Measurements from ENCODE around the gene BMPR1A. TPM values are rescaled to one million over a fixed set of nuclear protein-coding genes. Genes with fewer than 3 reads are reported as not detected.
A peak's percentile ranks its signal among the peaks of the same experiment; 100 is the strongest.

The BMPR1A gene
- total RNA-seq, 1 experiment from 2014 or later = 63.2 TPM

DNA sequence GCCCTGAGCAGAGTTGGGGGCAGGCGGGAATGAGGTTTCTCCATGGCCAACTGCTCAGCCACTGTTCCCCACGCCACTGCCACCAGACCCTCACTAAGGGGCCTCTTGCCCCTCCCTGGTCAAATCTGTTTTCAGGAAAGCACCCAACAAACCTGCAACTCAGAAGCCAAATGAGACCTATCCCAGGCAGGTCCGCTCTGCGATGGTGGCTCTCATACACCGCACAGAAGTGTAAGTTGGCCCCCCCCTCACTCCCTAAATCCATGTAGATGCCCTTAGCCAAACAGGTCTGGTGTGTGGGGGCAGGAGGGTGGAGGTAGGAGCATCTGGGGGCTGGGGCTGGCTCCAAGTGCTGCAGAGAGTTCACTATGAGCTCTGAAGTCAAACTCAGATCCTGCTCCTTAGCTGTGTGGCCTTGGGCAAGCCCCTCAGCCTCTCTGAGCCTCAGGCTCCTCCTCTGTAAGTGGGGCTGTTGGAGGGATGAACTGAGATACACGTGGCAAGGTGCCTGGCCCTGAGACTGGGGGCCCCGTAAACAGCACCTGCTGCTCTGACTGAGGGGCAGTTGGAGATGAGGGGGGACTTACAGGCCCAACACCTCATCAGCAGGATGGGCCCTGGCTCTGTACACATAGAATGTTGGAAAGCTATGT is 199.9 kb downstream of the BMPR1A start:
- Mint-ChIP-seq H3K36me3 (ENCODE audit: insufficient read depth, unreplicated experiment) (no peaks in the 10 kb centered on the region), H3K27ac (ENCODE audit: unreplicated experiment) (no peak overlapping the region), H3K27me3 (ENCODE audit: insufficient read depth, unreplicated experiment) (no peaks in the 10 kb centered on the region), H3K9me3 (ENCODE audit: unreplicated experiment) (peaks cover 13% of the 10 kb centered on the region), H3K4me1 (ENCODE audit: low read depth, unreplicated experiment) (no peaks in the 10 kb centered on the region), H3K4me3 (ENCODE audit: unreplicated experiment) (no peak overlapping the region)
- intact Hi-C loops (cut with micrococcal nuclease; ENCODE audit: unreplicated experiment) = no loop called here
- Histone ChIP-seq H3K4me1 (peaks cover 18% of the 10 kb centered on the region), H3K9me3 (peaks cover 17% of the 10 kb centered on the region), H3K4me3 (ENCODE audit: low read depth, low read length) (no peak overlapping the region), H3K36me3 (ENCODE audit: control insufficient read depth, insufficient read depth, low read length) (no peaks in the 10 kb centered on the region), H3K27me3 (replicated peaks; ENCODE audit: control insufficient read depth, insufficient read depth, low read length) (no peaks in the 10 kb centered on the region)
- no peak for DNase-seq
- TF ChIP-seq, protein P1, sequence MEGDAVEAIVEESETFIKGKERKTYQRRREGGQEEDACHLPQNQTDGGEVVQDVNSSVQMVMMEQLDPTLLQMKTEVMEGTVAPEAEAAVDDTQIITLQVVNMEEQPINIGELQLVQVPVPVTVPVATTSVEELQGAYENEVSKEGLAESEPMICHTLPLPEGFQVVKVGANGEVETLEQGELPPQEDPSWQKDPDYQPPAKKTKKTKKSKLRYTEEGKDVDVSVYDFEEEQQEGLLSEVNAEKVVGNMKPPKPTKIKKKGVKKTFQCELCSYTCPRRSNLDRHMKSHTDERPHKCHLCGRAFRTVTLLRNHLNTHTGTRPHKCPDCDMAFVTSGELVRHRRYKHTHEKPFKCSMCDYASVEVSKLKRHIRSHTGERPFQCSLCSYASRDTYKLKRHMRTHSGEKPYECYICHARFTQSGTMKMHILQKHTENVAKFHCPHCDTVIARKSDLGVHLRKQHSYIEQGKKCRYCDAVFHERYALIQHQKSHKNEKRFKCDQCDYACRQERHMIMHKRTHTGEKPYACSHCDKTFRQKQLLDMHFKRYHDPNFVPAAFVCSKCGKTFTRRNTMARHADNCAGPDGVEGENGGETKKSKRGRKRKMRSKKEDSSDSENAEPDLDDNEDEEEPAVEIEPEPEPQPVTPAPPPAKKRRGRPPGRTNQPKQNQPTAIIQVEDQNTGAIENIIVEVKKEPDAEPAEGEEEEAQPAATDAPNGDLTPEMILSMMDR (IDR thresholded peaks at IDR 0.05; ENCODE audit: insufficient read depth in 1 of 2, low read depth in 1 of 2, low read length in 1 of 2, severe bottlenecking in 1 of 2, unreplicated experiment in 1 of 2) = no peak
- ChIA-PET CTCF (no interaction called here), POLR2A (interaction anchor here (0.6 kb wide), 1 partner anchor 8 kb away, joined by 3 read pairs; no protein-coding TSS in a partner anchor)
- BruUV-seq (replicated peaks) = no TSS peak

DNA sequence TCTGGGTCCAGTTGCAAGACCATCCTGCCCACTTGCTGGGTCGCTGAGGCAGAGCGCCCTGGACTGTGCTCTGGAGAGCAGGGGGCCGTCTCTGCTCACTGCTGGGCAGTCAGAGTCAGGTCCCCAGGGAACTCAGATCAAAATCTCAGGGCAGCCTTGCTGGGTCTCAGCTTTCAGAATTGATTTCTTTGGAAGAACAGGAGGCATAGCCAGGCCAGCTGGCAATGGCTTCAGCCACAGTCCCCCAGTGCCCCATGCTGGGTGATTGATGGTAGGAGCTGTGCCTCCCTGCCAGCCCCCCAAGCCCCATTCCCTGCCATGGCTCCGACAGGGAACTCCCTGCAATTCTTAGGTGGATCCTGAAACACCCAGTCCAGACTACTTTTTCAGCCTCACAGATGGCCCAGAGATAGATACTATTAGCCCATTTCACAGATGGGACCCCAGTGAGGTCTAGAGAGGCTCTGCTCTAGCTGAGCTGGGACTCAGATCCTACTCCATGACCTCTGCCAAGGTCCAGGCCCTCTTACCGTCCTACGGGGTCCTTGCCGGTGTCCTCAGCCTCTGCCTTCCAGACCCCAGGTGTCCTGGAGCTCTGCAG is 200.5 kb downstream of the BMPR1A start:
- peaks cover 16% of the 10 kb centered on the region for H3K9me3 ChIP-seq
- ChIA-PET POLR2A (no interaction called here), CTCF (no interaction called here)
- H3K36me3 ChIP-seq (ENCODE audit: control insufficient read depth, insufficient read depth, low read length) = no peaks in the 10 kb centered on the region
- H3K4me1 Mint-ChIP-seq (ENCODE audit: low read depth, unreplicated experiment) = no peaks in the 10 kb centered on the region
- DNase-seq = no peak
- no peak overlapping the region for H3K27ac Mint-ChIP-seq (ENCODE audit: unreplicated experiment)
- H3K36me3 Mint-ChIP-seq (ENCODE audit: insufficient read depth, unreplicated experiment) = no peaks in the 10 kb centered on the region
- intact Hi-C loops (cut with micrococcal nuclease; ENCODE audit: unreplicated experiment) = no loop called here
- TF ChIP-seq, protein P1 (IDR thresholded peaks at IDR 0.05; ENCODE audit: insufficient read depth in 1 of 2, low read depth in 1 of 2, low read length in 1 of 2, severe bottlenecking in 1 of 2, unreplicated experiment in 1 of 2) = no peak
- no peak overlapping the region for H3K4me3 Mint-ChIP-seq (ENCODE audit: unreplicated experiment)
- no peak overlapping the region for H3K4me3 ChIP-seq (ENCODE audit: low read depth, low read length)
- no peaks in the 10 kb centered on the region for H3K27me3 Mint-ChIP-seq (ENCODE audit: insufficient read depth, unreplicated experiment)
- BruUV-seq (replicated peaks) = no TSS peak
- peaks cover 18% of the 10 kb centered on the region for H3K4me1 ChIP-seq
- no peaks in the 10 kb centered on the region for H3K27me3 ChIP-seq (replicated peaks; ENCODE audit: control insufficient read depth, insufficient read depth, low read length)
- peaks cover 9% of the 10 kb centered on the region for H3K9me3 Mint-ChIP-seq (ENCODE audit: unreplicated experiment)

DNA sequence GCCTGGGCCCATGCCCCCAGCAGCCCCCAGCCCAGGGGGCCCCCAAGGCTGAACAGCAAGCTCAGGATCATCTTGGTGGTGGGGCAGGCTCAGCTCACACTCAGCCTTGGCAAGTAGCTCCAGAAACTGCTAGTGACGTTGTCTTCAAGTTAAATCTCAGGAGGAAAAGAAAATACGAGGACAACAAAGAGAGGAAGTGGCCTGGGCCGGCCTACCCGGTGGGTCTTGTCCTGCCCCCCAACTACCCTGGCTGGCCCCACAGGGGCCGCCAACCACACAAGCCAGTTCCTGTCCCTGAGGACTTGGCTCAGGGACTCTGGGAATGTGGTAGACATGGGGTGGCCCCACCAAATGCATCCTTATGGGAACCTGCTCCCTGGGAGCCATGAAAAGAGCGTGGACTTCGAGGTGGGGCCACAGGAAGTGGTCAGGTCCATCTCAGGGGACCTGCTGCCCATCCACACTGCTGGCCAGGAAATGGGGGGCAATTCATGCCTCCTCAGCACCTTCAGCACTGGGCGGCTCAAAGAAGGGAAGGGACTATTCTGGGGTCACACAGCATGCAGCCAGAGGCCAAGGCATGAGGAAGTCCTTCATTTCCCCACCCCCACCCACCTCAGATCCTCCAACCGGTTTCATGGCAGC is 201.2 kb downstream of the BMPR1A start, which contains the start of gene MMRN2:
Gene MMRN2, minus strand, starts transcription at position 145 of the 645 bp plus-strand sequence. Its CDS starts 74 bp downstream, at position 71.
- peaks cover 18% of the 10 kb centered on the region for H3K4me1 ChIP-seq
- no peak for DNase-seq
- no TSS peak for BruUV-seq (replicated peaks)
- peaks cover 10% of the 10 kb centered on the region for H3K9me3 ChIP-seq
- ChIA-PET POLR2A (no interaction called here), CTCF (no interaction called here)
- no peak within 1 kb of the TSS for H3K4me3 Mint-ChIP-seq (ENCODE audit: unreplicated experiment)
- intact Hi-C loops (cut with micrococcal nuclease; ENCODE audit: unreplicated experiment) = no loop called here
- H3K27ac Mint-ChIP-seq (ENCODE audit: unreplicated experiment) = peak within 1 kb of the TSS; percentile 80
- H3K9me3 Mint-ChIP-seq (ENCODE audit: unreplicated experiment) = peaks cover 2% of the 10 kb centered on the region
- H3K36me3 Mint-ChIP-seq (ENCODE audit: insufficient read depth, unreplicated experiment) = no peaks in the 10 kb centered on the region
- no peaks in the 10 kb centered on the region for H3K36me3 ChIP-seq (ENCODE audit: control insufficient read depth, insufficient read depth, low read length)
- no peak within 1 kb of the TSS for H3K4me3 ChIP-seq (ENCODE audit: low read depth, low read length)
- no peaks in the 10 kb centered on the region for H3K4me1 Mint-ChIP-seq (ENCODE audit: low read depth, unreplicated experiment)
- no peaks in the 10 kb centered on the region for H3K27me3 Mint-ChIP-seq (ENCODE audit: insufficient read depth, unreplicated experiment)
- TF ChIP-seq, protein P1 (IDR thresholded peaks at IDR 0.05; ENCODE audit: insufficient read depth in 1 of 2, low read depth in 1 of 2, low read length in 1 of 2, severe bottlenecking in 1 of 2, unreplicated experiment in 1 of 2) = no peak
- H3K27me3 ChIP-seq (replicated peaks; ENCODE audit: control insufficient read depth, insufficient read depth, low read length) = no peaks in the 10 kb centered on the region

All from Caco-2 (cell line).